ENCODE data around the gene EHMT1.

The EHMT1 gene

GRCh38 chr9:137618105-137619067 is at the start of gene EHMT1:
Gene EHMT1 (plus strand): TSS chr9:137619005. CDS start chr9:137619029, 24 bp downstream.
- peak; percentile 86 for DNase-seq (ENCODE audit: low read depth)

GRCh38 chr9:137569609-137570203 is 49.1 kb upstream of the EHMT1 start:
- DNase-seq (ENCODE audit: low read depth): no peak

- DNase-seq (ENCODE audit: low read depth): no peak
Measured at GRCh38 chr9:137570566-137570965, 48.2 kb upstream of the EHMT1 start.

- DNase-seq (ENCODE audit: low read depth): no peak
Measured at GRCh38 chr9:137574192-137574591, 44.6 kb upstream of the EHMT1 start.

GRCh38 chr9:137575364-137575715 is 43.5 kb upstream of the EHMT1 start:
- no peak for DNase-seq (ENCODE audit: low read depth)

GRCh38 chr9:137575716-137576411 is 42.9 kb upstream of the EHMT1 start:
- no peak for DNase-seq (ENCODE audit: low read depth)

- peak; percentile 96 for DNase-seq (ENCODE audit: low read depth)
Measured at GRCh38 chr9:137578518-137579258, 40.1 kb upstream of the EHMT1 start, which contains the start of gene DPH7. Gene DPH7 (minus strand): TSS chr9:137578925. CDS start chr9:137578777, 148 bp downstream.

GRCh38 chr9:137579259-137579604 is 39.6 kb upstream of the EHMT1 start:
- no peak for DNase-seq (ENCODE audit: low read depth)

- no peak for DNase-seq (ENCODE audit: low read depth)
Measured at GRCh38 chr9:137580209-137580953, 38.4 kb upstream of the EHMT1 start.

GRCh38 chr9:137580954-137581322 is 37.9 kb upstream of the EHMT1 start:
- no peak for DNase-seq (ENCODE audit: low read depth)

- DNase-seq (ENCODE audit: low read depth): no peak
Measured at GRCh38 chr9:137581361-137582285, 37.2 kb upstream of the EHMT1 start.

GRCh38 chr9:137582286-137582860 is 36.4 kb upstream of the EHMT1 start:
- no peak for DNase-seq (ENCODE audit: low read depth)

GRCh38 chr9:137583347-137583746 is 35.5 kb upstream of the EHMT1 start:
- no peak for DNase-seq (ENCODE audit: low read depth)

- no peak for DNase-seq (ENCODE audit: low read depth)
Measured at GRCh38 chr9:137583957-137584356, 34.8 kb upstream of the EHMT1 start.

- DNase-seq (ENCODE audit: low read depth): no peak
Measured at GRCh38 chr9:137586854-137587253, 32.0 kb upstream of the EHMT1 start.

- no peak for DNase-seq (ENCODE audit: low read depth)
Measured at GRCh38 chr9:137588311-137588710, 30.5 kb upstream of the EHMT1 start.

- DNase-seq (ENCODE audit: low read depth): no peak
Measured at GRCh38 chr9:137588891-137589290, 29.9 kb upstream of the EHMT1 start.

- no peak for DNase-seq (ENCODE audit: low read depth)
Measured at GRCh38 chr9:137589441-137590122, 29.2 kb upstream of the EHMT1 start.

GRCh38 chr9:137590123-137590468 is 28.7 kb upstream of the EHMT1 start:
- DNase-seq (ENCODE audit: low read depth): no peak

Measured in activated T-helper 9 cell treated with anti-CD3 and anti-CD28 coated beads, Interleukin-2, amount 50 U/mL, for 16 hours (primary cell).